ENCODE data around the gene HNRNPH2.

GRCh38 chrX:101449279-101449678, 41.3 kb downstream of the HNRNPH2 start:
- TF ChIP-seq POLR2AphosphoS5 (IDR thresholded peaks at IDR 0.05; ENCODE audit: low read depth, low read length) = no peak
- TF ChIP-seq CTCF (IDR thresholded peaks at IDR 0.05) = no peak
- TF ChIP-seq FOXM1 (IDR thresholded peaks at IDR 0.05; ENCODE audit: low read depth) = no peak
- no peak for TF ChIP-seq TAF1 (IDR thresholded peaks at IDR 0.05; ENCODE audit: borderline replicate concordance, low read depth, low read length)
- TF ChIP-seq SIN3A (IDR thresholded peaks at IDR 0.05; ENCODE audit: borderline replicate concordance, low read depth, low read length) = no peak
- TF ChIP-seq USF2 (IDR thresholded peaks at IDR 0.05; ENCODE audit: borderline replicate concordance, low read depth, low read length) = no peak

Measured in SK-N-SH (cell line).